IMR-90 (cell line): ENCODE results near the gene PRKAG2. TPM values are rescaled to one million over a fixed set of nuclear protein-coding genes. Genes with fewer than 3 reads are reported as not detected.

Experiments used
- ATAC-seq: fragments of 200-7000 bp; cut with Tn5 transposase; 2 replicates; pipeline ENCODE4 v1.9.1; 2020; ENCODE audit warnings: low read depth, mild to moderate bottlenecking, moderate library complexity
- BruUV-seq: library from RNA; stranded (reverse); fragments of 400-500 nt; replicated peaks from 2 replicates; lab custom pipeline; 2021; lab: Mats Ljungman, UMichigan
- CTCF ChIA-PET: fragments of 300-600 bp; formaldehyde crosslinking; extraction: SDS; loops from one replicate; lab custom pipeline; 2021; ENCODE audit warnings: antibody characterized with exemption; lab: Yijun Ruan, JAX
- POLR2A ChIA-PET: fragments of 300-600 bp; sonication (Branson Sonifier 250); formaldehyde crosslinking; loops from one replicate; lab custom pipeline; 2022; ENCODE audit warnings: antibody characterized with exemption; ENCODE audit not compliant: unreplicated experiment; lab: Charles Lee
- DNase-seq: peaks from one replicate; pipeline ENCODE4 v3.0.0; 2013
- H2AFZ ChIP-seq: replicated peaks from 2 replicates; pipeline ENCODE3; 2013; ENCODE audit warnings: low read length, mild to moderate bottlenecking; ENCODE audit not compliant: poor library complexity
- H2AK5ac ChIP-seq: 2 replicates; pipeline ENCODE4 v1.6.1; 2013; ENCODE audit warnings: low read depth, low read length, inconsistent platforms
- H2AK9ac ChIP-seq: replicated peaks from 2 replicates; pipeline ENCODE3; 2013; ENCODE audit warnings: mild to moderate bottlenecking, low read depth, low read length, moderate library complexity; ENCODE audit not compliant: poor library complexity
- H2BK120ac ChIP-seq: 2 replicates; pipeline ENCODE4 v1.6.1; 2013; ENCODE audit warnings: low read depth, low read length, inconsistent platforms
- H2BK15ac ChIP-seq: 3 replicates; pipeline ENCODE4 v1.6.1; 2013; ENCODE audit warnings: low read depth, low read length, inconsistent platforms
- H2BK20ac ChIP-seq: 2 replicates; pipeline ENCODE4 v1.6.1; 2013; ENCODE audit warnings: low read depth, mild to moderate bottlenecking, inconsistent platforms, low read length, moderate library complexity
- H2BK5ac ChIP-seq: 2 replicates; pipeline ENCODE4 v1.6.1; 2013; ENCODE audit warnings: mild to moderate bottlenecking, low read depth, low read length, inconsistent platforms; ENCODE audit not compliant: poor library complexity, severe bottlenecking
- H3K14ac ChIP-seq: replicated peaks from 2 replicates; pipeline ENCODE4 v1.6.1; 2013; ENCODE audit warnings: low read depth, low read length, inconsistent platforms
- H3K18ac ChIP-seq: 2 replicates; pipeline ENCODE4 v1.6.1; 2013; ENCODE audit warnings: low read depth, low read length, control low read depth
- H3K23ac ChIP-seq: 2 replicates; pipeline ENCODE4 v1.6.1; 2013; ENCODE audit warnings: low read depth, low read length, inconsistent platforms
- H3K27ac ChIP-seq: 2 replicates; pipeline ENCODE4 v1.5.1; 2013; ENCODE audit warnings: mild to moderate bottlenecking, control low read depth, low read length; ENCODE audit not compliant: insufficient read depth
- H3K27me3 ChIP-seq: 2 replicates; pipeline ENCODE4 v1.6.1; 2013; ENCODE audit warnings: low read length; ENCODE audit not compliant: control insufficient read depth, insufficient read depth
- H3K36me3 ChIP-seq: 2 replicates; pipeline ENCODE4 v1.6.1; 2013; ENCODE audit warnings: low read length, mixed read lengths; ENCODE audit not compliant: control insufficient read depth, insufficient read depth
- H3K4ac ChIP-seq: 2 replicates; pipeline ENCODE4 v1.6.1; 2013; ENCODE audit warnings: low read depth, low read length, inconsistent platforms
- H3K4me1 ChIP-seq: 2 replicates; pipeline ENCODE4 v1.6.1; 2013; ENCODE audit warnings: low read length, mixed read lengths; ENCODE audit not compliant: control insufficient read depth, insufficient read depth
- H3K4me2 ChIP-seq: 2 replicates; pipeline ENCODE4 v1.6.1; 2013; ENCODE audit warnings: low read depth, mild to moderate bottlenecking, control low read depth, low read length, moderate library complexity
- H3K4me3 ChIP-seq: 2 replicates; pipeline ENCODE4 v1.5.1; 2013; ENCODE audit warnings: low read depth, mild to moderate bottlenecking, control low read depth, low read length, moderate library complexity; ENCODE audit not compliant: insufficient read depth
- H3K56ac ChIP-seq: 2 replicates; pipeline ENCODE4 v1.6.1; 2013; ENCODE audit warnings: low read length, inconsistent platforms; ENCODE audit not compliant: insufficient read depth; ENCODE audit errors: extremely low read depth
- H3K79me1 ChIP-seq, 2 experiments: 2 replicates each; pipeline ENCODE4 v1.6.1; 2013; ENCODE audit warnings: low read length in 2 of 2, inconsistent platforms in 1 of 2, low read depth in 1 of 2
- H3K9ac ChIP-seq: 2 replicates; pipeline ENCODE4 v1.6.1; 2013; ENCODE audit warnings: low read depth, low read length, control low read depth
- H3K9me1 ChIP-seq: 2 replicates; pipeline ENCODE4 v1.6.1; 2013; ENCODE audit warnings: low read length, inconsistent platforms; ENCODE audit not compliant: insufficient read depth
- H3K9me3 ChIP-seq: 2 replicates; pipeline ENCODE4 v1.6.1; 2013; ENCODE audit warnings: low read length; ENCODE audit not compliant: control insufficient read depth, insufficient read depth
- H4K20me1 ChIP-seq: 2 replicates; pipeline ENCODE4 v1.6.1; 2013; ENCODE audit warnings: low read length, inconsistent platforms; ENCODE audit not compliant: insufficient read depth
- H4K5ac ChIP-seq: 2 replicates; pipeline ENCODE4 v1.6.1; 2013; ENCODE audit warnings: mild to moderate bottlenecking, low read depth, low read length, control low read depth
- H4K8ac ChIP-seq, 2 experiments: 2 replicates each; pipeline ENCODE4 v1.6.1; 2013; ENCODE audit warnings: low read depth in 2 of 2, low read length in 2 of 2, control low read depth in 1 of 2, inconsistent platforms in 1 of 2
- H4K91ac ChIP-seq: 2 replicates; pipeline ENCODE4 v1.6.1; 2013; ENCODE audit warnings: low read depth, low read length, inconsistent platforms; ENCODE audit not compliant: insufficient read depth
- CEBPB ChIP-seq: IDR thresholded peaks from 2 replicates; pipeline ENCODE4 v1.6.1; 2012; ENCODE audit warnings: low read depth, low read length, improper control_type of control experiment
- FOS ChIP-seq: fragments of 150-350 bp; IDR thresholded peaks from 2 replicates; pipeline ENCODE4 v1.6.1; 2016; ENCODE audit warnings: low read depth, low read length
- MAFK ChIP-seq: IDR thresholded peaks from 2 replicates; pipeline ENCODE4 v1.6.1; 2012; ENCODE audit warnings: low read depth, low read length, improper control_type of control experiment
- MXI1 ChIP-seq: IDR thresholded peaks from 2 replicates; pipeline ENCODE4 v1.6.1; 2012; ENCODE audit warnings: low read depth, mild to moderate bottlenecking, low read length, moderate library complexity, borderline replicate concordance
- NFE2L2 ChIP-seq: fragments of 150-350 bp; IDR thresholded peaks from 2 replicates; pipeline ENCODE4 v1.6.1; 2016; ENCODE audit warnings: low read depth, mild to moderate bottlenecking, low read length
- RCOR1 ChIP-seq: IDR thresholded peaks from 2 replicates; pipeline ENCODE4 v1.6.1; 2012; ENCODE audit warnings: mild to moderate bottlenecking, low read length, improper control_type of control experiment; ENCODE audit not compliant: insufficient replicate concordance
- RFX5 ChIP-seq: IDR thresholded peaks from 2 replicates; pipeline ENCODE4 v1.8.0; 2012; ENCODE audit warnings: low read depth, mild to moderate bottlenecking, low read length, moderate library complexity
- WGBS, 2 experiments: methylation state at CpG; one replicate each; pipeline versions ENCODE4 v1.1.5 to v1.1.7; 2013; ENCODE audit warnings: missing lambda C conversion rate in 2 of 2; ENCODE audit not compliant: insufficient read length in 1 of 2; ENCODE audit errors: extremely low coverage in 2 of 2; 5-methylcytosine and 5-hydroxymethylcytosine counted together
- dilution Hi-C: fragments of 300-500 bp; cut with HindIII; formaldehyde crosslinking; loops from one replicate; pipeline ENCODE4 v1.14.3; 2018; ENCODE audit warnings: low sequenced_read_pairs; ENCODE audit not compliant: unreplicated experiment
- in situ Hi-C: fragments of 300-500 bp; cut with MboI; formaldehyde crosslinking; loops from 3 replicates; pipeline ENCODE4 v1.14.3; 2019; ENCODE audit warnings: low sequenced_read_pairs, inconsistent platforms, mixed read lengths
- intact Hi-C: fragments of 100-400 bp; cut with micrococcal nuclease; formaldehyde crosslinking; loops from 2 replicates; pipeline ENCODE4 v1.10.0; 2022
- polyA plus RNA-seq, 3 experiments: library from polyadenylated mRNA; depleted of rRNA; stranded (reverse); fragments of >200 nt; gene quantifications; 2 replicates each; pipeline ENCODE4 v1.2.3, GENCODE V29; 2012; ENCODE audit warnings: low replicate concordance in 1 of 3
- total RNA-seq: library from RNA; depleted of rRNA; stranded (reverse); fragments of >200 nt; gene quantifications from 2 replicates; pipeline ENCODE4 v1.2.3, GENCODE V29; 2012
- TF ChIP-seq, protein P1 (sequence below): fragments of 150-350 bp; IDR thresholded peaks from 2 replicates; pipeline ENCODE4 v1.6.1; 2016; ENCODE audit warnings: low read depth, mild to moderate bottlenecking, low read length, moderate library complexity, borderline replicate concordance
- TF ChIP-seq, protein P2 (sequence below): conservative IDR thresholded peaks from 2 replicates; pipeline ENCODE4 v1.5.1; 2012; ENCODE audit warnings: mild to moderate bottlenecking, low read depth, low read length, improper control_type of control experiment

The PRKAG2 gene
- total and polyA plus RNA-seq, 2 of the 4 experiments (the other 2 are of a cell fraction), result 15.4 to 21.6 TPM

DNA sequence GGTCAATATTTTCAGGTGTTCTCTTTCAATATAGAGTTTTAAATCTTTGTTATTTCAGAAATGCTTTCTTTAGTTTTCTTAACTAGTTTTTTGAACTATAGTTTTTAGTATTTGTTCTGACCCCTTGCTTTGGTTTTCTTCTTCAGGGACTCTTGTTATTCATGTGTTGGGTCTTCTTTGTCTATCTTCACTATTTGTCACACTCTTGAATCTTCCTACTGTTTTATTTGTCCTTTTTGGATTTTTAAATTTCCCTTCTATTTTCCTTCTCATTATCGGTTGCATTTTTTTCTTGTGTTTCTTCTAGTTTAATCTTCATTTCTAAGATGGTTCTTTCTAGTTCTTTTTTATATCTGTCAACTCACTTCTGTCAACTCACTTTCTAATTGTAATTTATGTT, 37.1 kb upstream of the PRKAG2 start:
- POLR2A ChIA-PET, result no interaction called here
- Histone ChIP-seq H2AK9ac (no peak overlapping the region), H3K4me3 (no peak overlapping the region), H2BK15ac (no peak overlapping the region), H3K27me3 (peaks cover 18% of the 10 kb centered on the region), H2BK120ac (no peak overlapping the region), H2BK5ac (no peak overlapping the region), H3K23ac (no peak overlapping the region), H3K18ac (no peak overlapping the region), H4K5ac (no peak overlapping the region), H4K20me1 (no peaks in the 10 kb centered on the region), H3K4ac (no peak overlapping the region), H3K9me1 (no peaks in the 10 kb centered on the region), H4K8ac (no peak overlapping the region), H3K27ac (no peak overlapping the region), H3K4me1 (no peaks in the 10 kb centered on the region), H2AFZ (no peak overlapping the region), H3K36me3 (no peaks in the 10 kb centered on the region), H3K14ac (no peak overlapping the region), H3K9me3 (no peaks in the 10 kb centered on the region; the same call in 1 of the 2 replicates), H3K4me2 (no peak overlapping the region), H2AK5ac (no peak overlapping the region), H2BK20ac (no peak overlapping the region), H3K9ac (no peak overlapping the region), H4K91ac (no peak overlapping the region), H3K56ac (no peak overlapping the region), H3K79me1 (no peaks in the 10 kb centered on the region)
- no CpG with 5 or more reads among the region's 1 CpG for WGBS, 2 experiments
- BruUV-seq, result no TSS peak
- TF ChIP-seq FOS, result no peak
- no peak for TF ChIP-seq RFX5
- no peak for TF ChIP-seq RCOR1
- TF ChIP-seq, protein P1, sequence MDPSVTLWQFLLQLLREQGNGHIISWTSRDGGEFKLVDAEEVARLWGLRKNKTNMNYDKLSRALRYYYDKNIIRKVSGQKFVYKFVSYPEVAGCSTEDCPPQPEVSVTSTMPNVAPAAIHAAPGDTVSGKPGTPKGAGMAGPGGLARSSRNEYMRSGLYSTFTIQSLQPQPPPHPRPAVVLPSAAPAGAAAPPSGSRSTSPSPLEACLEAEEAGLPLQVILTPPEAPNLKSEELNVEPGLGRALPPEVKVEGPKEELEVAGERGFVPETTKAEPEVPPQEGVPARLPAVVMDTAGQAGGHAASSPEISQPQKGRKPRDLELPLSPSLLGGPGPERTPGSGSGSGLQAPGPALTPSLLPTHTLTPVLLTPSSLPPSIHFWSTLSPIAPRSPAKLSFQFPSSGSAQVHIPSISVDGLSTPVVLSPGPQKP, result no peak
- TF ChIP-seq MXI1, result no peak
- no peak for TF ChIP-seq MAFK
- TF ChIP-seq, protein P2, sequence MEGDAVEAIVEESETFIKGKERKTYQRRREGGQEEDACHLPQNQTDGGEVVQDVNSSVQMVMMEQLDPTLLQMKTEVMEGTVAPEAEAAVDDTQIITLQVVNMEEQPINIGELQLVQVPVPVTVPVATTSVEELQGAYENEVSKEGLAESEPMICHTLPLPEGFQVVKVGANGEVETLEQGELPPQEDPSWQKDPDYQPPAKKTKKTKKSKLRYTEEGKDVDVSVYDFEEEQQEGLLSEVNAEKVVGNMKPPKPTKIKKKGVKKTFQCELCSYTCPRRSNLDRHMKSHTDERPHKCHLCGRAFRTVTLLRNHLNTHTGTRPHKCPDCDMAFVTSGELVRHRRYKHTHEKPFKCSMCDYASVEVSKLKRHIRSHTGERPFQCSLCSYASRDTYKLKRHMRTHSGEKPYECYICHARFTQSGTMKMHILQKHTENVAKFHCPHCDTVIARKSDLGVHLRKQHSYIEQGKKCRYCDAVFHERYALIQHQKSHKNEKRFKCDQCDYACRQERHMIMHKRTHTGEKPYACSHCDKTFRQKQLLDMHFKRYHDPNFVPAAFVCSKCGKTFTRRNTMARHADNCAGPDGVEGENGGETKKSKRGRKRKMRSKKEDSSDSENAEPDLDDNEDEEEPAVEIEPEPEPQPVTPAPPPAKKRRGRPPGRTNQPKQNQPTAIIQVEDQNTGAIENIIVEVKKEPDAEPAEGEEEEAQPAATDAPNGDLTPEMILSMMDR, result no peak
- TF ChIP-seq NFE2L2, result no peak
- TF ChIP-seq CEBPB, result no peak
- in situ Hi-C loops (no loop called here), dilution Hi-C loops (no loop called here), intact Hi-C loops (no loop called here)
- DNase-seq (no peak), ATAC-seq (no peak)
- CTCF ChIA-PET, result no interaction called here
